HepG2 (cell line): ENCODE data around the gene FAM83F. TPM values are rescaled to one million over a fixed set of nuclear protein-coding genes. Genes with fewer than 3 reads are reported as not detected.

Experiments
- ATAC-seq: fragments of 200-7000 bp; cut with Tn5 transposase; 3 replicates; pipeline ENCODE4 v1.9.1; 2020; ENCODE audit warnings: mild to moderate bottlenecking, moderate library complexity
- BruUV-seq: library from RNA; stranded (reverse); fragments of 400-500 nt; replicated peaks from 2 replicates; lab custom pipeline; 2021; lab: Mats Ljungman, UMichigan
- CTCF ChIA-PET: fragments of 300-600 bp; formaldehyde crosslinking; extraction: SDS; loops from one replicate; lab custom pipeline; 2021; ENCODE audit warnings: low total read pairs, inconsistent platforms, low intra/inter-chr PET ratio; lab: Yijun Ruan, JAX
- POLR2A ChIA-PET: fragments of 350-600 bp; sonication (Branson Sonifier 250); formaldehyde crosslinking; loops from one replicate; lab custom pipeline; 2020; ENCODE audit warnings: antibody characterized with exemption, inconsistent platforms; lab: Yijun Ruan, JAX
- DNase-seq: peaks from one replicate; pipeline ENCODE4 v3.0.0-alpha.2; 2015; ENCODE audit warnings: low spot score
- FAIRE-seq: peaks from 3 replicates; lab custom pipeline; 2011; peaks lifted over from hg19 to GRCh38; lab: Jason Lieb, UNC
- H2AFZ ChIP-seq: one replicate; pipeline ENCODE4 v1.6.1; 2011; ENCODE audit warnings: low read length, inconsistent platforms
- H3K27ac ChIP-seq: fragments of 300-600 bp; 3 replicates; pipeline ENCODE4 v1.8.0; 2011; ENCODE audit warnings: mixed run types, mild to moderate bottlenecking, mixed read lengths, low read length, inconsistent platforms; ENCODE audit not compliant: insufficient read depth; ENCODE audit errors: extremely low read length
- H3K27me3 ChIP-seq, 2 experiments: fragments of 200-600 bp in 1 of 2; 2 replicates in 1 of 2; 3 replicates in 1 of 2; pipeline versions ENCODE4 v1.6.0 to v1.8.0; 2011; ENCODE audit warnings: low read length in 2 of 2, mild to moderate bottlenecking in 2 of 2, moderate library complexity in 2 of 2, inconsistent platforms in 1 of 2; ENCODE audit not compliant: insufficient read depth in 2 of 2, control insufficient read depth in 1 of 2
- H3K36me3 ChIP-seq, 2 experiments: fragments of 200-600 bp in 1 of 2; replicated peaks in 1 of 2; 2 replicates in 1 of 2; 3 replicates in 1 of 2; pipeline versions ENCODE4 v1.5.1 to v1.8.0; 2011; ENCODE audit warnings: low read length in 2 of 2, inconsistent platforms in 1 of 2; ENCODE audit not compliant: insufficient read depth in 2 of 2, control insufficient read depth in 1 of 2
- H3K4me1 ChIP-seq: 2 replicates; pipeline ENCODE4 v1.5.1; 2012; ENCODE audit warnings: low read length, inconsistent platforms; ENCODE audit not compliant: insufficient read depth
- H3K4me2 ChIP-seq: 2 replicates; pipeline ENCODE4 v1.6.0; 2011; ENCODE audit warnings: low read depth, low read length, inconsistent platforms
- H3K4me3 ChIP-seq, 3 experiments: fragments of 200-600 bp in 1 of 3; sonication (generic), shearing (Covaris generic) in 1 of 3; replicated peaks in 1 of 3; 2 replicates each; pipeline ENCODE4 v1.5.1; 2011 to 2016; ENCODE audit warnings: low read length in 3 of 3, inconsistent platforms in 2 of 3, low read depth in 2 of 3, mild to moderate bottlenecking in 2 of 3, control low read depth in 1 of 3, mixed read lengths in 1 of 3; ENCODE audit not compliant: insufficient read depth in 1 of 3
- H3K79me2 ChIP-seq: one replicate; pipeline ENCODE4 v1.6.1; 2011; ENCODE audit warnings: low read length, inconsistent platforms; ENCODE audit not compliant: insufficient read depth
- H3K9ac ChIP-seq: 2 replicates; pipeline ENCODE4 v1.6.0; 2011; ENCODE audit warnings: mild to moderate bottlenecking, low read depth, low read length, inconsistent platforms; ENCODE audit not compliant: insufficient read depth
- H3K9me3 ChIP-seq: 2 replicates; pipeline ENCODE4 v1.5.1; 2012; ENCODE audit warnings: mild to moderate bottlenecking, low read length
- H4K20me1 ChIP-seq: 2 replicates; pipeline ENCODE4 v1.6.0; 2011; ENCODE audit warnings: inconsistent platforms, mild to moderate bottlenecking, low read length, moderate library complexity; ENCODE audit not compliant: insufficient read depth
- MTF1 ChIP-seq: sonication (generic); formaldehyde crosslinking; IDR thresholded peaks from 2 replicates; pipeline ENCODE4 v1.5.0; 2020; ENCODE audit warnings: missing genetic modification reagents
- RNF219 ChIP-seq: sonication (generic); formaldehyde crosslinking; IDR thresholded peaks from 2 replicates; pipeline ENCODE4 v1.5.0; 2020; ENCODE audit warnings: mild to moderate bottlenecking, missing genetic modification reagents
- ZBTB33 ChIP-seq: sonication (generic); formaldehyde crosslinking; IDR thresholded peaks from 2 replicates; pipeline ENCODE4 v1.4.0; 2020; ENCODE audit warnings: missing genetic modification reagents
- WGBS: methylation state at CpG from one replicate; pipeline ENCODE4 v1.1.6; 2017; ENCODE audit warnings: low lambda C conversion rate; 5-methylcytosine and 5-hydroxymethylcytosine counted together
- in situ Hi-C: cut with HindIII; loops from 2 replicates; pipeline ENCODE4 v1.10.0; 2017; ENCODE audit warnings: low pct_unique_long_range_greater_than_20kb; ENCODE audit not compliant: extremely low pct_ligation_motif_present
- intact Hi-C: fragments of 100-400 bp; cut with micrococcal nuclease; formaldehyde crosslinking; loops from one replicate; pipeline ENCODE4 v1.10.0; 2022; ENCODE audit not compliant: unreplicated experiment
- polyA plus RNA-seq, 8 experiments: library from polyadenylated mRNA; depleted of rRNA in 3 of 8; stranded (reverse) in 7 of 8; unstranded in 1 of 8; fragments of >200 nt; fragmentation: Illumina TruSeq in 4 of 8; extraction: Trizol in 4 of 8; gene quantifications; 2 replicates each; pipeline versions ENCODE4 v1.2.1 to v1.2.3, GENCODE V29; 2011 to 2016; ENCODE audit warnings: low read depth in 4 of 8, missing spikeins in 1 of 8, mixed read lengths in 1 of 8; ENCODE audit not compliant: insufficient read depth in 1 of 8
- total RNA-seq, 5 experiments: library from RNA; depleted of rRNA; stranded (reverse); fragments of >200 nt; fragmentation: Illumina TruSeq; extraction: Trizol; gene quantifications; 2 replicates each; pipeline ENCODE4 v1.2.3, GENCODE V29; 2016; ENCODE audit warnings: low read depth in 1 of 5

The FAM83F gene
- total and polyA plus RNA-seq, 2 of the 13 experiments (the other 11 are each of a cell fraction or from before 2014, with no cell fraction given) = not detected

GRCh38 chr22:40058265-40058664 lies 63.5 kb downstream of the FAM83F start:
- no peak overlapping the region for H3K9ac ChIP-seq
- H3K27me3 ChIP-seq = no peaks in the 10 kb centered on the region
- no peak for DNase-seq
- no peaks in the 10 kb centered on the region for H3K36me3 ChIP-seq
- H3K27ac ChIP-seq = no peak overlapping the region
- H3K4me1 ChIP-seq = peaks cover 16% of the 10 kb centered on the region
- H3K9me3 ChIP-seq = no peaks in the 10 kb centered on the region
- H2AFZ ChIP-seq = no peak overlapping the region
- peaks cover 10% of the 10 kb centered on the region for H3K79me2 ChIP-seq
- TF ChIP-seq ZBTB33 (CRISPR knock-in tag) (peak; percentile 25; the same call in 1 of the 2 replicates), MTF1 (CRISPR knock-in tag) (no peak), RNF219 (CRISPR knock-in tag) (no peak)
- TF ChIP-seq, all 625 proteins: peak for 1
- no peak for ATAC-seq
- H3K4me3 ChIP-seq = no peak overlapping the region
- ChIA-PET CTCF (no interaction called here), POLR2A (interaction anchor here (1.0 kb wide), 1 partner anchor 14 kb away, joined by 4 read pairs; no protein-coding TSS in a partner anchor)
- no peak overlapping the region for H3K4me2 ChIP-seq
- intact Hi-C loops (no loop called here), in situ Hi-C loops (no loop called here)
- BruUV-seq = no TSS peak
- 84% methylated on average over 5 of the region's 5 CpGs for WGBS
- no peak for FAIRE-seq
- peaks cover 15% of the 10 kb centered on the region; the same call in 1 of the 2 replicates for H4K20me1 ChIP-seq
